DOHH2 (cell line): Measurements from ENCODE around the gene SMC3.

Experiments
- H3F3A ChIP-seq: fragments of 200-600 bp; sonication (generic), shearing (Covaris generic); 2 replicates; pipeline ENCODE4 v1.6.0; 2016; ENCODE audit warnings: antibody characterized with exemption, mild to moderate bottlenecking; ENCODE audit not compliant: control insufficient read depth, insufficient read depth
- H3K27ac ChIP-seq: fragments of 200-600 bp; sonication (generic); 2 replicates; pipeline ENCODE4 v1.5.1; 2014; ENCODE audit warnings: low read depth, mild to moderate bottlenecking, low read length, moderate library complexity
- H3K27me3 ChIP-seq: fragments of 200-600 bp; sonication (generic); 2 replicates; pipeline ENCODE4 v1.6.1; 2014; ENCODE audit warnings: mild to moderate bottlenecking, low read length, mixed read lengths; ENCODE audit not compliant: control insufficient read depth
- H3K36me3 ChIP-seq: fragments of 200-600 bp; sonication (generic); 2 replicates; pipeline ENCODE4 v1.6.1; 2014; ENCODE audit warnings: mild to moderate bottlenecking, low read length, moderate library complexity, mixed read lengths; ENCODE audit not compliant: control insufficient read depth
- H3K4me1 ChIP-seq: fragments of 200-600 bp; sonication (generic); 2 replicates; pipeline ENCODE4 v1.6.1; 2014; ENCODE audit warnings: mild to moderate bottlenecking, low read length, mixed read lengths; ENCODE audit not compliant: control insufficient read depth
- H3K4me2 ChIP-seq: fragments of 200-600 bp; sonication (generic); 2 replicates; pipeline ENCODE4 v1.6.0; 2014; ENCODE audit warnings: mild to moderate bottlenecking, low read length, moderate library complexity
- H3K4me3 ChIP-seq: fragments of 200-600 bp; sonication (generic); 2 replicates; pipeline ENCODE4 v1.5.1; 2014; ENCODE audit warnings: mild to moderate bottlenecking, low read length, mixed read lengths
- H3K79me2 ChIP-seq: fragments of 200-600 bp; sonication (generic); 2 replicates; pipeline ENCODE4 v1.6.1; 2014; ENCODE audit warnings: mild to moderate bottlenecking, low read length, mixed read lengths; ENCODE audit not compliant: control insufficient read depth
- H3K9me2 ChIP-seq: fragments of 200-600 bp; sonication (generic); replicated peaks from 2 replicates; pipeline ENCODE4 v1.6.1; 2014; ENCODE audit warnings: mild to moderate bottlenecking, low read length, mixed read lengths; ENCODE audit not compliant: control insufficient read depth
- H3K9me3 ChIP-seq: fragments of 200-600 bp; sonication (generic); 2 replicates; pipeline ENCODE4 v1.6.1; 2014; ENCODE audit warnings: antibody characterized with exemption, low read length, mixed read lengths; ENCODE audit not compliant: control insufficient read depth, insufficient read depth
- H4K20me1 ChIP-seq: fragments of 200-600 bp; sonication (generic); 2 replicates; pipeline ENCODE4 v1.6.0; 2014; ENCODE audit warnings: low read depth, mild to moderate bottlenecking, antibody characterized with exemption, low read length, moderate library complexity; ENCODE audit not compliant: control insufficient read depth, insufficient read depth
- EZH2phosphoT487 ChIP-seq: fragments of 200-600 bp; sonication (generic); IDR thresholded peaks from 2 replicates; pipeline ENCODE4 v1.6.1; 2017; ENCODE audit warnings: borderline replicate concordance, mild to moderate bottlenecking, antibody characterized with exemption, low read length, moderate library complexity, mixed read lengths
- TF ChIP-seq, protein P1 (sequence below): fragments of 200-600 bp; sonication (generic); IDR thresholded peaks from one replicate; pipeline ENCODE4 v1.5.1; 2014; ENCODE audit warnings: antibody characterized with exemption, mild to moderate bottlenecking, low read depth, low read length; ENCODE audit not compliant: poor library complexity, severe bottlenecking

The SMC3 gene

DNA sequence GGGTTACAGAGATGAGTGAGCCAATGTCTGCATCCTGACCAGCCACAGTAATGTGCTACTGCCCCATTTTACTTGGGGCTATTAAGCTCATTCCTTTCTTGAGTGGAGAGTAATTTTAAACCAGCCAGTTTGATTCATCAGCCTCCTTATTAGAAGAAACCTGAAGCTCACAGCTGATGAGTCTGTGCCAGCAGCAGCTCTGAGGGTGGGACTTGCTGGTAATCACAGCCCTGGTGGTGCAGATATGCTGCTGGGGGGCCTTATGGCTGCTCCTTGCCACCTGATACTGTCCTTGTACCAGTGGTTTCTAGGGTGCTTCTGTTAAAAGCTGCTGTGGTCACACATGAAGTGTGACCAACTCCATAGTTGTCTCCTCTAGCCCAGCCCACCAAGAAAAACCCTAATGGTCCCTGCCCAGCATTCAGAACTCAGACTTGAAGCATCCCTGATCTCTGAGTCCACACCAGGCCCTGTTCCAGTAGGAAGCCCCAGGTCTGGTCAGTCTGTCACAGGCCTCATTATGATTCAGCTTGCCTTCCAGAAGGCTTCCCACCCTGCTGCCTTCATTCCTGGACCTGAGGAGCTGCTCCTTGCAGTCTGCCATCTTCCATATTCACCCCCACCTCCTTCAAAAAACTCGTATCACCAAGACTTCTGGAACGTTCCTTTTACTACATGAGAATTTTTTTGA, 47.7 kb downstream of the SMC3 start:
- H3K9me2 ChIP-seq, result no peaks in the 10 kb centered on the region
- H4K20me1 ChIP-seq, result no peaks in the 10 kb centered on the region
- H3K4me2 ChIP-seq, result no peak overlapping the region
- TF ChIP-seq, protein P1, sequence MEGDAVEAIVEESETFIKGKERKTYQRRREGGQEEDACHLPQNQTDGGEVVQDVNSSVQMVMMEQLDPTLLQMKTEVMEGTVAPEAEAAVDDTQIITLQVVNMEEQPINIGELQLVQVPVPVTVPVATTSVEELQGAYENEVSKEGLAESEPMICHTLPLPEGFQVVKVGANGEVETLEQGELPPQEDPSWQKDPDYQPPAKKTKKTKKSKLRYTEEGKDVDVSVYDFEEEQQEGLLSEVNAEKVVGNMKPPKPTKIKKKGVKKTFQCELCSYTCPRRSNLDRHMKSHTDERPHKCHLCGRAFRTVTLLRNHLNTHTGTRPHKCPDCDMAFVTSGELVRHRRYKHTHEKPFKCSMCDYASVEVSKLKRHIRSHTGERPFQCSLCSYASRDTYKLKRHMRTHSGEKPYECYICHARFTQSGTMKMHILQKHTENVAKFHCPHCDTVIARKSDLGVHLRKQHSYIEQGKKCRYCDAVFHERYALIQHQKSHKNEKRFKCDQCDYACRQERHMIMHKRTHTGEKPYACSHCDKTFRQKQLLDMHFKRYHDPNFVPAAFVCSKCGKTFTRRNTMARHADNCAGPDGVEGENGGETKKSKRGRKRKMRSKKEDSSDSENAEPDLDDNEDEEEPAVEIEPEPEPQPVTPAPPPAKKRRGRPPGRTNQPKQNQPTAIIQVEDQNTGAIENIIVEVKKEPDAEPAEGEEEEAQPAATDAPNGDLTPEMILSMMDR, result no peak
- no peak for TF ChIP-seq EZH2phosphoT487
- no peaks in the 10 kb centered on the region for H3K9me3 ChIP-seq
- H3K79me2 ChIP-seq, result no peaks in the 10 kb centered on the region
- no peaks in the 10 kb centered on the region for H3K36me3 ChIP-seq
- H3K4me1 ChIP-seq, result peaks cover 33% of the 10 kb centered on the region
- H3F3A ChIP-seq, result no peaks in the 10 kb centered on the region
- H3K27me3 ChIP-seq, result no peaks in the 10 kb centered on the region
- no peak overlapping the region for H3K4me3 ChIP-seq
- H3K27ac ChIP-seq, result no peak overlapping the region

DNA sequence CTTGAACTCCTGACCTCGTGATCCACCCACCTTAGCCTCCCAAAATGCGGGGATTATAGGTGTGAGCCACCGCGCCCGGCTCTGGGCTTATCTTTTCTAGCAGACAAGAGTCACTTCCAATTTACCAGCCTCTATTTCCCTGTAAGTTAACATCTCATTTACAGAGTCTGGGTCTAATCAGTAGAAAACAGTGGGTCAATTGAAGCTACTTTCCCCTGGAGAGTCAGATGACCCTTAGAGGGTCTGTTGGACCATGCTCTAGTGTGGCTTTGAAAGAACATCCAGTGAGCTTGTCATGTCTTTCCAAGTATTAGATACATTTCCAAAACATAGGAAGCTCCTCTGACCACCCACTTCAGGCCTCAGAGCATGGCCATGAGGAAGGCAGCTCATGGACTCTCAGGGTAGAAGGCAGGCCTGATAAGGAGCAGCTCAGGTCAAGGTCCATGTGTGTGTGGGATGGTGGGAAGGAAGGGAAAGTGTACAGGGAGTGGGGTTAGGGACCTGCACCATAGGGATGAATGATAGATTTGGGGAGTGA, 49.1 kb downstream of the SMC3 start:
- no peak overlapping the region for H3K27ac ChIP-seq
- TF ChIP-seq, protein P1, result no peak
- TF ChIP-seq EZH2phosphoT487, result no peak
- H3K27me3 ChIP-seq, result no peaks in the 10 kb centered on the region
- H3K36me3 ChIP-seq, result no peaks in the 10 kb centered on the region
- no peaks in the 10 kb centered on the region for H4K20me1 ChIP-seq
- no peaks in the 10 kb centered on the region for H3K9me2 ChIP-seq
- H3F3A ChIP-seq, result no peaks in the 10 kb centered on the region
- no peaks in the 10 kb centered on the region for H3K9me3 ChIP-seq
- peaks cover 27% of the 10 kb centered on the region for H3K4me1 ChIP-seq
- no peak overlapping the region for H3K4me3 ChIP-seq
- H3K4me2 ChIP-seq, result no peak overlapping the region
- H3K79me2 ChIP-seq, result no peaks in the 10 kb centered on the region

DNA sequence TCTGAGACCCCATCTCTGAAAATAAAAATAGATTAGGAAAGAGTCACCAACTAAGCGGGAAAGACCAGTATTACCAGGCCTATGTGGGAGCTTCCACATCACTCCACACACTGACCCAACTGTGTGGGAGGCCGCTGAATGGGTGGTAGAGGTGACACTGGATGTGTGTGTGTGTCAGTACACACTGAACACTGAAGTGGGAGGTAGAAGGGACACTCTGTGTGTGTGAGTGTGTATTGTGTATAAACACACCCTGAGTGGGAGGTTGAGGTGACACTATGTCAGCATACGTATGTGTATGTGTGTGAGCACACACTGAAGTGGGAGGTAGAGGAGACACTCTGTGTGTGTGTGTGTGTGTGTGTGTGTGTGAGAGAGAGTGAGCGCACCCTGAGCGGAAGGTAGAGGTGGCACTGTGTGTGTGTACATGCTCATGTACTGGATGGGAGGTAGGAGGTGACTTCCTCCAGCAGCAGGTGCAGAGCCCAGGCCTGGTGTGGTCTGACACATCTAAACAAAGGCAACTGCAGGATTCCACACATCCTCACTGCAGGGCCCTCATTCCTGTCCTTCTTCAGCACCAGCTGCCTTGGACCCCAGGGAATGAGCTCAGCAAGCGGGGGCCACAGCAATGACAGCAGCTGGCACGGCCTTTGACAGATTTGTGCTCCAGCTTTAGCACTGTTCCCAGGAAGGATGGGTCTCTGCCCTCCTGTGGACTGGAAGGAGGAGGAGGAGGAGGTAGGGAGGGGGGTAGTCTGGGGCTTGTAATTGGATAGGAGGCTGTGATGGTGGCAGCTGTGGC, 50.1 kb downstream of the SMC3 start:
- no peaks in the 10 kb centered on the region for H3K9me2 ChIP-seq
- no peak overlapping the region for H3K4me3 ChIP-seq
- no peaks in the 10 kb centered on the region for H3K36me3 ChIP-seq
- H3K9me3 ChIP-seq, result no peaks in the 10 kb centered on the region
- H3F3A ChIP-seq, result no peaks in the 10 kb centered on the region
- H3K4me2 ChIP-seq, result no peak overlapping the region
- TF ChIP-seq EZH2phosphoT487, result no peak
- TF ChIP-seq, protein P1, result no peak
- H3K27ac ChIP-seq, result no peak overlapping the region
- H3K4me1 ChIP-seq, result peaks cover 17% of the 10 kb centered on the region
- H3K79me2 ChIP-seq, result no peaks in the 10 kb centered on the region
- no peaks in the 10 kb centered on the region for H4K20me1 ChIP-seq
- H3K27me3 ChIP-seq, result no peaks in the 10 kb centered on the region
